ENCODE data around the gene THSD8.
A peak's percentile ranks its signal among the peaks of the same experiment; 100 is the strongest.

DNA sequence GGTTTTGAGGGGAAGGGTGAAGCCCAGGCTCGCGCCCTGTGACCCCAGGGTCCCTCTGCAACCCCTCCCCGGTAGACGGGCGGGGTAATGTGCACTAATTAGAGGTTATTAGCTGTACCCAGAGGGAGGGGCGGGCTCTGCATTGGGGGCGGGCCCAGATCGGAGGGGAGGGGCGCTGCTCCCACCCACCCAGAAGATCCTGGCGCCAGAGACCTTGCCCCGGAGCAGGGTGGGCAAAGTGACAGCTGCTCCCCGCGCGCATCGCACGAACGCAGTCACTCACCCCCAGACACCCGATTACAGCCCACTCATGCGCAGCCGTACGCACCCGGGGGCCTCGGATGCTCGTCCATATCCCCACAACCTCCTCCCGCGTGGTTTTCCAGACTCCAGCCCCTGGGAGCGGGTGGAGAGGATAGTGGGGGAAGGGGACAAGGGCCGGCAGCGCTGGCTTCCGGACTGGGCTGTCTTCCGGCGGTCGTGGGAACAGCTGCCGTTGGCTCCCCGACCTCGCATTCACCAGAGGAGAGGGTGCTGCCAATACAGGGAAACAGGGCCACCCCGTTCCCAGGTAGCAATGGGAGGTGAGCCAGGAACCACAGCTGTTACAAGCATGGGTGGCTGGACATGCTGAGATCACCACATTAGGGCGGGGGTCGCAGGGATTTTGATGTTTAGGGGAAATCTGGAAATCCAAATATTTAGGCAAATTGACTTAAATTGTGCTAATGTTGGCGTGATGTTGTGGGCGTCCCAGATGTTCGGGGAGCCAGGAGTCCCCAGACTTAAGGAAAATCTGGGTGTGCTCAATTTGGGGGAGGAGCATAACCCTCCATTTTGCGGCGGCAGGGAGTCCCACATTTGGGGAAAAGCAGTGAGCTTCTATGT lies 23.6 kb upstream of the THSD8 start:
- TF ChIP-seq POLR2AphosphoS5 (IDR thresholded peaks at IDR 0.05) (peak; percentile 55 to 74), EP300 (IDR thresholded peaks at IDR 0.05) (no peak), POLR2A (IDR thresholded peaks at IDR 0.05; ENCODE audit: low read depth) (no peak)
- TF ChIP-seq, protein P1, sequence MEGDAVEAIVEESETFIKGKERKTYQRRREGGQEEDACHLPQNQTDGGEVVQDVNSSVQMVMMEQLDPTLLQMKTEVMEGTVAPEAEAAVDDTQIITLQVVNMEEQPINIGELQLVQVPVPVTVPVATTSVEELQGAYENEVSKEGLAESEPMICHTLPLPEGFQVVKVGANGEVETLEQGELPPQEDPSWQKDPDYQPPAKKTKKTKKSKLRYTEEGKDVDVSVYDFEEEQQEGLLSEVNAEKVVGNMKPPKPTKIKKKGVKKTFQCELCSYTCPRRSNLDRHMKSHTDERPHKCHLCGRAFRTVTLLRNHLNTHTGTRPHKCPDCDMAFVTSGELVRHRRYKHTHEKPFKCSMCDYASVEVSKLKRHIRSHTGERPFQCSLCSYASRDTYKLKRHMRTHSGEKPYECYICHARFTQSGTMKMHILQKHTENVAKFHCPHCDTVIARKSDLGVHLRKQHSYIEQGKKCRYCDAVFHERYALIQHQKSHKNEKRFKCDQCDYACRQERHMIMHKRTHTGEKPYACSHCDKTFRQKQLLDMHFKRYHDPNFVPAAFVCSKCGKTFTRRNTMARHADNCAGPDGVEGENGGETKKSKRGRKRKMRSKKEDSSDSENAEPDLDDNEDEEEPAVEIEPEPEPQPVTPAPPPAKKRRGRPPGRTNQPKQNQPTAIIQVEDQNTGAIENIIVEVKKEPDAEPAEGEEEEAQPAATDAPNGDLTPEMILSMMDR (IDR thresholded peaks at IDR 0.05): no peak
